Tibial artery (tissue), 4 donors: Measurements from ENCODE around the gene TRHDE.
A peak's percentile ranks its signal among the peaks of the same experiment; 100 is the strongest.

Source experiments
- DNase-seq, 2 donors: peaks; one replicate each; pipeline ENCODE4 v3.0.0-alpha.2; 2019
- H3K27ac ChIP-seq, 2 donors: fragments of 200-600 bp; sonication (generic) in 1 of 2; 1 replicate in 1 of 2; 2 replicates in 1 of 2; pipeline ENCODE4 v1.5.1; 2018 to 2019; ENCODE audit warnings: mild to moderate bottlenecking in 1 of 2
- H3K27me3 ChIP-seq, 2 donors: fragments of 200-600 bp; sonication (generic) in 1 of 2; one replicate each; pipeline versions ENCODE4 v1.5.1 to v1.6.0; 2016 to 2019
- H3K36me3 ChIP-seq, 3 donors: fragments of 200-600 bp; sonication (generic) in 2 of 3; one replicate each; pipeline ENCODE4 v1.5.1; 2016 to 2019; ENCODE audit warnings: mild to moderate bottlenecking in 2 of 3
- H3K4me1 ChIP-seq, 4 donors: fragments of 200-600 bp; sonication (generic) in 2 of 4; 1 replicate in 3 of 4; 2 replicates in 1 of 4; pipeline ENCODE4 v1.5.1; 2016 to 2019
- H3K4me3 ChIP-seq, 2 donors: fragments of 200-600 bp; sonication (generic) in 1 of 2; 1 replicate in 1 of 2; 2 replicates in 1 of 2; pipeline ENCODE4 v1.5.1; 2018 to 2019; ENCODE audit warnings: mild to moderate bottlenecking in 2 of 2
- H3K9me3 ChIP-seq, 3 donors: fragments of 200-600 bp; sonication (generic) in 1 of 3; one replicate each; pipeline ENCODE4 v1.5.1; 2016 to 2019
- intact Hi-C: fragments of 100-400 bp; cut with DNase I; formaldehyde crosslinking; loops from one replicate; pipeline ENCODE4 v1.15.0; 2023; ENCODE audit warnings: low total_unique reads
- TF ChIP-seq, protein P1 (sequence below), 2 experiments: fragments of 200-600 bp in 1 of 2; fragments of 450-650 bp in 1 of 2; IDR thresholded peaks; one replicate each; pipeline ENCODE4 v1.5.1; 2017 to 2019; ENCODE audit warnings: antibody characterized with exemption in 2 of 2, mild to moderate bottlenecking in 1 of 2, moderate library complexity in 1 of 2

The TRHDE gene

DNA sequence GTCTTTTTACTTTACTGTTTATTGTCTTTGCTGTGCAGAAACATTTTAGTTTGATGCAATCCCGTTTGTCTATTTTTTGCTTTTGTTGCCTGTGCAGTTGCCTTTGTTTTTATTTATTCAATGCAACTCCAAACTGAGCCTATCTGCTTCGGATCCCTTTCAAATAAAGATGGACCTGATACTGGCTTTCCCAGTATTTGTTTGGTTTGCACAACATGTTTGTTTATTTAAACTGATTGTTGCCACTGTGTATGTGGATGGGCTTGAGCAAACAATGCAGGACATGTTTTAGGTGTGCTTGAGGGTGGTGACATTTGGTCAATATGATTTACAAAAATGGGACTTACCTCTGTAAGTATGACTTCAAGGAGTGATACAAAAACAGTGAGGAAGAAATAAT lies 6.7 kb downstream of the TRHDE start:
- intact Hi-C loops: no loop called here
- H3K9me3 ChIP-seq: no peaks in the 10 kb centered on the region
- no peaks in the 10 kb centered on the region for H3K36me3 ChIP-seq
- TF ChIP-seq, protein P1, sequence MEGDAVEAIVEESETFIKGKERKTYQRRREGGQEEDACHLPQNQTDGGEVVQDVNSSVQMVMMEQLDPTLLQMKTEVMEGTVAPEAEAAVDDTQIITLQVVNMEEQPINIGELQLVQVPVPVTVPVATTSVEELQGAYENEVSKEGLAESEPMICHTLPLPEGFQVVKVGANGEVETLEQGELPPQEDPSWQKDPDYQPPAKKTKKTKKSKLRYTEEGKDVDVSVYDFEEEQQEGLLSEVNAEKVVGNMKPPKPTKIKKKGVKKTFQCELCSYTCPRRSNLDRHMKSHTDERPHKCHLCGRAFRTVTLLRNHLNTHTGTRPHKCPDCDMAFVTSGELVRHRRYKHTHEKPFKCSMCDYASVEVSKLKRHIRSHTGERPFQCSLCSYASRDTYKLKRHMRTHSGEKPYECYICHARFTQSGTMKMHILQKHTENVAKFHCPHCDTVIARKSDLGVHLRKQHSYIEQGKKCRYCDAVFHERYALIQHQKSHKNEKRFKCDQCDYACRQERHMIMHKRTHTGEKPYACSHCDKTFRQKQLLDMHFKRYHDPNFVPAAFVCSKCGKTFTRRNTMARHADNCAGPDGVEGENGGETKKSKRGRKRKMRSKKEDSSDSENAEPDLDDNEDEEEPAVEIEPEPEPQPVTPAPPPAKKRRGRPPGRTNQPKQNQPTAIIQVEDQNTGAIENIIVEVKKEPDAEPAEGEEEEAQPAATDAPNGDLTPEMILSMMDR (IDR thresholded peaks at IDR 0.05): no peak
- H3K27me3 ChIP-seq: no peaks in the 10 kb centered on the region
- no peak overlapping the region for H3K4me3 ChIP-seq
- peaks cover 0 to 11% (median under 1%) of the 10 kb centered on the region in 4 donors for H3K4me1 ChIP-seq
- no peak overlapping the region for H3K27ac ChIP-seq
- DNase-seq: no peak

DNA sequence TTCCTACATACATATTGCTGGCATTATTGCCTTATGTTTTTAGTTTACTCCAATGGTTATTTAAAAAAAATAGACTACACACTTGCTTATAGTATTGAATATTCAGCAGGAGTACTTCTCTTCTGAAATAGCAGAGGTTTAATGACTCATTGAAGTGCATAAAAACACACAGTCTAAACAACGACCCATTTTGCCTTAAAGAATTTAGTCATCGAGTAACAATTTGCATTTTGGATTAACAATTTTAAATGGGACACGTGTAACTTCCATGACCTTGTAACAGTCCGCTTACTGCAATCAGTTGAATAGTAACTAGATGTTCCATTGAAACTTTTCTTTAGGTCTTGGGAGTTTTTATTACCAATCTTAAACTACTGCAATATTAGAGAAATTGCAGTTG lies 9.0 kb downstream of the TRHDE start:
- Histone ChIP-seq H3K4me3 (no peak overlapping the region), H3K27me3 (no peaks in the 10 kb centered on the region), H3K9me3 (no peaks in the 10 kb centered on the region), H3K4me1 (no peaks in the 10 kb centered on the region), H3K36me3 (no peaks in the 10 kb centered on the region), H3K27ac (no peak overlapping the region)
- DNase-seq: no peak
- TF ChIP-seq, protein P1 (IDR thresholded peaks at IDR 0.05): no peak
- intact Hi-C loops: no loop called here

DNA sequence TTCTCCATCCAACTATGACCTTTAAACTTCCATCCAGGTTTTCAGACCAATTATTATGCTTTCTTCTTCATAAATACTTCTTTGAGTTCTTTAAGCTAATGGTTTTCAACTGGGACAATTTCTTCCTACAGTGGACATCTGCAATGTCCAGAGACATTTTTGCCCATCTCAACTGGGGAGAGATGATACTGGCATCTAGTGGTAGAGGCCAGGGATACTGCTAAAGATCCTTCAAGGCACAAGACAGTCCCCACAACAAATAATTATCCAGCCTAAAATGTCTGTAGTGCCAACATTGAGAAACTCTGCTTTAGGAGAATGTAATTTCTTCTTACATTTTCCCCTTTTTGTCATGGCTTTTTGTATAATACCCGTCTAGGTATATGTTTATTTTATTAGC lies 10.6 kb downstream of the TRHDE start:
- Histone ChIP-seq H3K9me3 (no peaks in the 10 kb centered on the region), H3K27ac (no peak overlapping the region), H3K27me3 (no peaks in the 10 kb centered on the region), H3K4me3 (no peak overlapping the region), H3K4me1 (no peaks in the 10 kb centered on the region), H3K36me3 (no peaks in the 10 kb centered on the region)
- TF ChIP-seq, protein P1 (IDR thresholded peaks at IDR 0.05): peak in 1 of 2 experiments; percentile 45
- DNase-seq: no peak
- intact Hi-C loops: no loop called here

DNA sequence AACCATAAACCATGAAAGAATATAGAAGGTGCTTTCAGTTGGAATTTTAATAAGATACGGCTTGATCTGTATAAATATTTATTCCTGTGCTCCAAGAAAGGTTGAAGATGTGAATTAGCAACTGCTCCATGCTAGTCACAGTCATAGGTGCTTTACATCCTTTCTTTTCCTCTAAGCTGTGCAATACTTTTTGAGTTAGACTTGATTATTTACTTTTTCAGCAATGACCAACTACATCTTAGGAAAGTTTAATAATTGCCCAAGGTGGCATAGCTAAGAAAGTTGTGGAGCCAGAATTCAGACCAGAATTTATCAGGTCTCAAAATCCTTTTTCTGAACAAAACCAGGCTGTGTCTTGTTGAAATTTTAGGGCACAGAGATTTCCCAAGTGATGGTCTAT lies 13.7 kb downstream of the TRHDE start:
- Histone ChIP-seq H3K27me3 (no peaks in the 10 kb centered on the region), H3K36me3 (no peaks in the 10 kb centered on the region), H3K4me1 (no peaks in the 10 kb centered on the region), H3K4me3 (no peak overlapping the region), H3K27ac (no peak overlapping the region), H3K9me3 (no peaks in the 10 kb centered on the region)
- DNase-seq: no peak
- TF ChIP-seq, protein P1 (IDR thresholded peaks at IDR 0.05): no peak
- intact Hi-C loops: no loop called here

DNA sequence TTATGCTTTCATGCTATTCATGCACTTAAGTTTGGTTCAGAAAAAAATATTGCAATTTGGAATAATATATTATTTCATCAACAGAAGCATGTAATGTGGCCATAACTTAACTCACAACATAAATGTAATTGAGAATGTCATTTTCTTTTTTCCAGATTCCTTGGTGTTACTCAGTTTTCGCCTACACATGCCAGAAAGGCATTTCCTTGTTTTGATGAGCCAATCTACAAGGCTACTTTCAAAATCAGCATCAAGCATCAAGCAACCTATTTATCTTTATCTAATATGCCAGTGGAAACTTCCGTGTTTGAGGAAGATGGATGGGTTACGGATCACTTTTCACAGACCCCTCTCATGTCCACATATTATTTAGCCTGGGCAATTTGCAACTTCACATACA lies 14.4 kb downstream of the TRHDE start:
- TF ChIP-seq, protein P1 (IDR thresholded peaks at IDR 0.05): no peak
- H3K27ac ChIP-seq: no peak overlapping the region
- no peaks in the 10 kb centered on the region for H3K9me3 ChIP-seq
- DNase-seq: no peak
- no peak overlapping the region for H3K4me3 ChIP-seq
- H3K4me1 ChIP-seq: no peaks in the 10 kb centered on the region
- H3K36me3 ChIP-seq: no peaks in the 10 kb centered on the region
- intact Hi-C loops: no loop called here
- H3K27me3 ChIP-seq: no peaks in the 10 kb centered on the region

DNA sequence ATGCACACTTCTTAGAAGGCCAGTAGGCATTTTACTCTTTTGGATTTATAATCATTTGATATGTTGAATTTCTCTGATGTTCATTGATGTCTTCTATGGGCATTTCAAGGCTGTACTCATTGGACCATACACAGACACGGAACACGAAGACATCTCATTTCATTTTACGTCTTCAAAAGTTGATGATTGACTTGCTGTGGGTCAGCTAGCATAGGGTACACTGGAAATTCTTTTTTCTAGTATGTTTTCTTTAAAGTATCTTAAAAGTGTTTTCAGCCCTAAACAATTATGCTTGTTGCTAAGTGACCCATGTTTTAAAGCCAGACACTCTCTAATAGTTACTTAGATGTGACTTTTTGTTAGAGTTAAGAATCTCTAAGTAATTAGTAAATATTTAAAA lies 16.3 kb downstream of the TRHDE start:
- Histone ChIP-seq H3K9me3 (no peaks in the 10 kb centered on the region), H3K4me1 (no peaks in the 10 kb centered on the region), H3K36me3 (no peaks in the 10 kb centered on the region), H3K27ac (no peak overlapping the region), H3K4me3 (no peak overlapping the region), H3K27me3 (no peaks in the 10 kb centered on the region)
- no peak for DNase-seq
- intact Hi-C loops: no loop called here
- TF ChIP-seq, protein P1 (IDR thresholded peaks at IDR 0.05): no peak
